CD8-positive, alpha-beta memory T cell (primary cell): ENCODE results near the gene ANO10. TPM values are rescaled to one million over a fixed set of nuclear protein-coding genes. Genes with fewer than 3 reads are reported as not detected.
A peak's percentile ranks its signal among the peaks of the same experiment; 100 is the strongest.

ENCODE experiments used
- CTCF ChIA-PET: fragments of 350-600 bp; sonication (Branson Sonifier 250); formaldehyde crosslinking; loops from one replicate; lab custom pipeline; 2021; ENCODE audit warnings: antibody characterized with exemption; lab: Charles Lee
- POLR2A ChIA-PET: fragments of 350-600 bp; sonication (Branson Sonifier 250); formaldehyde crosslinking; loops from one replicate; lab custom pipeline; 2021; ENCODE audit warnings: antibody characterized with exemption; lab: Charles Lee
- DNase-seq, 5 donors: peaks; one replicate each; pipeline versions ENCODE4 v3.0.0 to v3.0.0-alpha.2; 2020 to 2022; ENCODE audit warnings: mixed read lengths in 1 of 5
- H3K27ac ChIP-seq: one replicate; pipeline ENCODE4 v1.7.0; 2013; ENCODE audit warnings: low read depth, mild to moderate bottlenecking, low read length, moderate library complexity
- H3K27me3 ChIP-seq: 2 replicates; pipeline ENCODE4 v1.7.0; 2013; ENCODE audit warnings: low read length, mild to moderate bottlenecking; ENCODE audit not compliant: insufficient read depth, poor library complexity, severe bottlenecking
- H3K36me3 ChIP-seq: 2 replicates; pipeline ENCODE4 v1.7.0; 2013; ENCODE audit warnings: mild to moderate bottlenecking, low read length, moderate library complexity; ENCODE audit not compliant: insufficient read depth
- H3K4me1 ChIP-seq: 2 replicates; pipeline ENCODE4 v1.7.0; 2013; ENCODE audit warnings: mild to moderate bottlenecking, low read length, moderate library complexity; ENCODE audit not compliant: insufficient read depth
- H3K4me3 ChIP-seq: 2 replicates; pipeline ENCODE4 v1.7.0; 2013; ENCODE audit warnings: mild to moderate bottlenecking, low read length
- H3K9me3 ChIP-seq: 2 replicates; pipeline ENCODE4 v1.7.0; 2013; ENCODE audit warnings: mild to moderate bottlenecking, low read length
- H3K27ac Mint-ChIP-seq, 8 donors: one replicate each; pipeline ENCODE4 v1.8.0; 2020 to 2021; ENCODE audit warnings: mixed read lengths in 8 of 8, mild to moderate bottlenecking in 6 of 8, inconsistent platforms in 3 of 8, moderate library complexity in 3 of 8
- H3K27me3 Mint-ChIP-seq, 2 donors: one replicate each; pipeline ENCODE4 v1.8.0; 2020 to 2021; ENCODE audit warnings: mixed read lengths in 2 of 2, mild to moderate bottlenecking in 1 of 2, moderate library complexity in 1 of 2
- H3K36me3 Mint-ChIP-seq, 3 donors: one replicate each; pipeline ENCODE4 v1.8.0; 2020 to 2021; ENCODE audit warnings: mixed read lengths in 3 of 3, inconsistent platforms in 1 of 3, mild to moderate bottlenecking in 1 of 3
- H3K4me1 Mint-ChIP-seq, 3 donors: one replicate each; pipeline ENCODE4 v1.8.0; 2020 to 2021; ENCODE audit warnings: mixed read lengths in 3 of 3, inconsistent platforms in 1 of 3, mild to moderate bottlenecking in 1 of 3
- H3K4me3 Mint-ChIP-seq, 7 donors: one replicate each; pipeline ENCODE4 v1.8.0; 2020 to 2021; ENCODE audit warnings: mixed read lengths in 7 of 7, mild to moderate bottlenecking in 6 of 7, moderate library complexity in 4 of 7, inconsistent platforms in 2 of 7
- H3K9me3 Mint-ChIP-seq, 5 donors: one replicate each; pipeline ENCODE4 v1.8.0; 2020 to 2022; ENCODE audit warnings: mixed read lengths in 5 of 5, mild to moderate bottlenecking in 3 of 5, moderate library complexity in 2 of 5, inconsistent platforms in 1 of 5
- polyA plus RNA-seq: library from polyadenylated mRNA; unstranded; fragments of 300-500 nt; fragmentation: Illumina TruSeq; gene quantifications from one replicate; pipeline ENCODE4 v1.2.3, GENCODE V29; 2021
- total RNA-seq, 2 experiments: library from RNA; stranded (reverse); gene quantifications; one replicate each; pipeline ENCODE4 v1.2.3, GENCODE V29; 2021

Gene ANO10
- total and polyA plus RNA-seq, 3 experiments from 2014 or later, result 8.1 to 12.3 (median 9.1) TPM

DNA sequence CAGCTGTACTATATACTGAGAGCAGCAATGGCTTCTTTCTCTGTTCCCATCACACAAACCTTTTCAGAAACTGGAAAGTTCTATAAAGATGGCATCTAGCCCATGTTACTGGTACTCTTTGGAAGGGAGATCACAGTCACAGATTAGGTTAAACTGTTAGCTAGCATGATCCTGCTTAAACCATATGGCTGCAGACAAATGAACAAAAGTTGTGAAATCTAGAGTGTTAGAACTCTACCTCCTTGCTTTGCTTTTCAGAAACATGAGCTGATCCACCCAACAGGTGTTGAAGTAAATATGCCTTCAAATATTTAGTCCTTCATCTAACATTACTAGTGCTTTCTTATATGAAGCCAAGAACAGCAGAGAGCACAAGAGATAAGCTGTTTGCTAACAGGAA lies 232.9 kb downstream of the ANO10 start:
- H3K4me3 ChIP-seq, result peak overlapping the region; percentile 36
- H3K27ac ChIP-seq, result peak overlapping the region; percentile 62
- no peaks in the 10 kb centered on the region for H3K9me3 ChIP-seq
- Mint-ChIP-seq H3K27ac (peak overlapping the region; percentile 90 to 99 (median 96)), H3K36me3 (peaks cover 0 to 18% (median 1%) of the 10 kb centered on the region in 3 donors), H3K4me3 (peak overlapping the region in 6 of 7 donors; percentile 30 to 88 (median 68)), H3K4me1 (peaks cover 78 to 96% (median 93%) of the 10 kb centered on the region in 3 donors), H3K9me3 (no peaks in the 10 kb centered on the region), H3K27me3 (no peaks in the 10 kb centered on the region)
- POLR2A ChIA-PET, result interaction anchor here (0.6 to 1.5 kb wide), 12 partner anchors 13 to 950 kb away, joined by 3 to 5 read pairs (median 3); partner anchors contain the start of genes SNRK and TCAIM
- no peaks in the 10 kb centered on the region for H3K27me3 ChIP-seq
- peaks cover 44% of the 10 kb centered on the region for H3K4me1 ChIP-seq
- DNase-seq, result peak in 2 of 5 donors; percentile 4 to 14
- no peaks in the 10 kb centered on the region for H3K36me3 ChIP-seq
- CTCF ChIA-PET, result interaction anchor here (0.6 to 2.4 kb wide), 14 partner anchors 10 to 428 kb away, joined by 3 to 22 read pairs (median 4); partner anchors contain the start of gene SNRK

DNA sequence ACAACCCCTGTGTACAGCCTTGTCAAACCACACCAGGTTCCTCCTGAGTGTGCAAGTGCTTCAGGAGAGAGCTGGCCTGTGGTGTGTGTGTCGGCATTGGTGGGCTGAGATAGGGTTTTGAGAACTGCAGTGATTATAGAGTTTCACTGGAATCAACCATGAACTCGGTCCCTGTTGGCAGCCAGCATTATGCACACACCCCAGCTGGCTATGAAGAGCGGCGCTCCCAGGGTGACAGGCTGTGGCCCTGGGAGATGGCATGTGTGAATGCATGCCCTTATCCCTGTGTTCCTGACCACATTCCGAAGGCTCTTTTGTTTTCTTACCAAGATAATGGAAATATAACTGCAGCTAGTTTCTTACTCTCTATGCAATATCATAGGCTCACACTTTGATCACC lies 233.6 kb downstream of the ANO10 start:
- Mint-ChIP-seq H3K27me3 (no peaks in the 10 kb centered on the region), H3K4me3 (peak overlapping the region in 3 of 7 donors; percentile 37 to 81 (median 69)), H3K36me3 (peaks cover 0 to 10% (median 1%) of the 10 kb centered on the region in 3 donors), H3K9me3 (no peaks in the 10 kb centered on the region), H3K27ac (peak overlapping the region; percentile 90 to 99 (median 96)), H3K4me1 (peaks cover 71 to 88% (median 85%) of the 10 kb centered on the region in 3 donors)
- no peaks in the 10 kb centered on the region for H3K27me3 ChIP-seq
- no peaks in the 10 kb centered on the region for H3K9me3 ChIP-seq
- H3K4me3 ChIP-seq, result no peak overlapping the region
- DNase-seq, result no peak
- H3K27ac ChIP-seq, result no peak overlapping the region
- ChIA-PET POLR2A (interaction anchor here (1.3 to 1.5 kb wide), 2 partner anchors 102 to 951 kb away, joined by 3 to 4 read pairs; partner anchors contain the start of genes SNRK and TCAIM), CTCF (interaction anchor here (0.9 to 2.4 kb wide), 6 partner anchors 9 to 427 kb away, joined by 3 to 22 read pairs (median 4); no protein-coding TSS in a partner anchor)
- peaks cover 43% of the 10 kb centered on the region for H3K4me1 ChIP-seq
- no peaks in the 10 kb centered on the region for H3K36me3 ChIP-seq

DNA sequence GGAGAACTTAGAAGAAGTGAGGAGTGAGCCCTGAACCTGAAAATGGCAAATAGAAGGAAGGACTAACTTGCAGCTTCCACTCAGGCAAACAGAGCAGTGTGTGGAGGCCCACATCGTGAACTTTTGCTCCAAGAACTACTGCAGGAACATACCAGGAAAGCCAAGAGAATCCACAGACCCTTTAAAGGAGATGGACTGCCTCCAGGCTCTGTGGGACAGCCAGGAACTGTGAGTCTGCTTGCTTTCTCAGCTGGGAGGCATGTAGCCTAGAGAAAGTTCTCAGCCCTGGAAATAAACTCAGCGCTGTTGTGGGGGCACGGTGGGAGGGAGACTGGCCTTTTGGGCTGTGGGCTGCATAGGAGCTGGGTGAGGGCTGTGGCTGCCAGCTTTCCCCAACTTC lies 242.5 kb downstream of the ANO10 start:
- H3K4me3 Mint-ChIP-seq, result no peak overlapping the region
- CTCF ChIA-PET, result interaction anchor here (0.9 to 3.4 kb wide), 3 partner anchors 10 to 217 kb away, joined by 3 to 34 read pairs (median 22); no protein-coding TSS in a partner anchor
- Histone ChIP-seq H3K27ac (no peak overlapping the region), H3K27me3 (no peaks in the 10 kb centered on the region), H3K36me3 (no peaks in the 10 kb centered on the region), H3K4me3 (no peak overlapping the region), H3K9me3 (no peaks in the 10 kb centered on the region), H3K4me1 (peaks cover 8% of the 10 kb centered on the region)
- H3K4me1 Mint-ChIP-seq, result peaks cover 20 to 30% (median 24%) of the 10 kb centered on the region in 3 donors
- peaks cover 0 to 18% (median 0%) of the 10 kb centered on the region in 3 donors for H3K36me3 Mint-ChIP-seq
- DNase-seq, result no peak
- H3K27ac Mint-ChIP-seq, result peak overlapping the region in 2 of 8 donors; percentile 5 to 45
- peaks cover 0 to 1% of the 10 kb centered on the region in 2 donors for H3K27me3 Mint-ChIP-seq
- POLR2A ChIA-PET, result no interaction called here
- no peaks in the 10 kb centered on the region for H3K9me3 Mint-ChIP-seq

DNA sequence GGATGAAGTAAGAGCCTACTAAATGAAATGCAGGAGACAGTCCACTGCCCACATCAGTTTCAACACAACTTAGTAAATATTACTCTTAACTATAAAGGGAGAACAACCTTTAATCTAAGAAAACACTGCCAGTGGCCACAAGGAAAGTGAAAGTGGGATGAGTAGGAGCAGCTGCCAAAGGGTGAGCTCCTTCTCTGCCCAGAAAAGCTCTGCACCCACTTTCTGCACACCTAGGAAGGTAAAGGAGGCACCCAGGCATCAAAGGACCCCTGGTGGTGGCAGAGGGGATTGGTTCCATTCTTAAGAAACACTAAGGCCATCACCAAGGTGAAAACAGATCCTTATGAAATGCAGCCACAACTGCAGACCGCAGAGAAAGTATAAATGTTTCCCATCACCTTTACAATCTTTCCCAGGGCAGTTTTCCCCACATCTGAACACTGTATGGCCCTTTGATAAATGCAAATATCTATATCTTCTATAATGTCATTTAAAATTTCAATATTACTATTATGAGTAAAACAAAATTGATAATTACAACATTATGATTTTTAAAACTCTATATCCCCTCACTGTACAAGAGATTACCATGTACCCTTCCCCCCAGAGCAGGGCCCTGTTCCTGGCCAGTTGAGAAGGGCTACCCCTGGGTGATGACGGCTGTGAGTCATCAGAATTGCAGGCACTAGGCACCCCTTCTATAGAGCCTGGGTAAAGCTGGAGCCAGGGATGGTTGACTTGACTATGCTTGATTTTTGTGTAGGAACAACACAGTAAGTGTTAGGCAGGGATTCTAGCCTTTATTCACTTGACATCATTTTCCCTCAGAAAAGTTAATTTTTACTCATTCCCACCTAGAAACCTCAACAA lies 243.5 kb downstream of the ANO10 start:
- ChIA-PET POLR2A (interaction anchor here (0.7 to 1.0 kb wide), 3 partner anchors 32 to 216 kb away, joined by 3 to 4 read pairs (median 3); partner anchors contain the start of gene SNRK), CTCF (interaction anchor here (0.6 to 3.4 kb wide), 29 partner anchors 9 to 417 kb away, joined by 3 to 34 read pairs (median 4); partner anchors contain the start of gene SNRK)
- H3K9me3 ChIP-seq, result no peaks in the 10 kb centered on the region
- no peak overlapping the region for H3K4me3 ChIP-seq
- H3K9me3 Mint-ChIP-seq, result no peaks in the 10 kb centered on the region
- peaks cover 18 to 33% (median 25%) of the 10 kb centered on the region in 3 donors for H3K4me1 Mint-ChIP-seq
- peak; percentile 47 to 82 (median 62) for DNase-seq
- peaks cover 0 to 17% (median 0%) of the 10 kb centered on the region in 3 donors for H3K36me3 Mint-ChIP-seq
- H3K27me3 Mint-ChIP-seq, result peaks cover 0 to 1% of the 10 kb centered on the region in 2 donors
- H3K36me3 ChIP-seq, result no peaks in the 10 kb centered on the region
- peaks cover 8% of the 10 kb centered on the region for H3K4me1 ChIP-seq
- H3K27ac Mint-ChIP-seq, result peak overlapping the region; percentile 3 to 85 (median 62)
- H3K27me3 ChIP-seq, result no peaks in the 10 kb centered on the region
- no peak overlapping the region for H3K27ac ChIP-seq
- peak overlapping the region in 3 of 7 donors; percentile 2 to 45 (median 20) for H3K4me3 Mint-ChIP-seq

DNA sequence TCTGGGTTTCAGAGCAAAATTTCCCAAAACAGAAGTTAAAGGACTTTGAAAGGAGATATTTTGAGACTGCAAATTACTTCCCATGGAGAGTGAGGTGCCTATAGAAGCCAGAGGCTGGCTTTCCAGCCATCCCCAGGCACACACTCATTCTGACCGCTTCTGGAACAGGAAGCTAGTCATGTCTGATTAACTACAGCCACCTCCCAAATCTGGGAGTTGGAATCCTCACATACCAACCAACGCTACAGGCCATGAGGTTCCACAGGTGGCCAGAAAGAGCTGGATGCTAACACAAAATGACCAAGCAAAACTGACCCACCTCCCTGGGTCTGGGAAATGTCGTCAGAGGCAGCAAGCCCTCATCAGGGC lies 248.3 kb downstream of the ANO10 start:
- ChIA-PET POLR2A (no interaction called here), CTCF (interaction anchor here (1.2 to 1.7 kb wide), 2 partner anchors 116 to 211 kb away, joined by 3 read pairs; no protein-coding TSS in a partner anchor)
- no peaks in the 10 kb centered on the region for H3K27me3 ChIP-seq

DNA sequence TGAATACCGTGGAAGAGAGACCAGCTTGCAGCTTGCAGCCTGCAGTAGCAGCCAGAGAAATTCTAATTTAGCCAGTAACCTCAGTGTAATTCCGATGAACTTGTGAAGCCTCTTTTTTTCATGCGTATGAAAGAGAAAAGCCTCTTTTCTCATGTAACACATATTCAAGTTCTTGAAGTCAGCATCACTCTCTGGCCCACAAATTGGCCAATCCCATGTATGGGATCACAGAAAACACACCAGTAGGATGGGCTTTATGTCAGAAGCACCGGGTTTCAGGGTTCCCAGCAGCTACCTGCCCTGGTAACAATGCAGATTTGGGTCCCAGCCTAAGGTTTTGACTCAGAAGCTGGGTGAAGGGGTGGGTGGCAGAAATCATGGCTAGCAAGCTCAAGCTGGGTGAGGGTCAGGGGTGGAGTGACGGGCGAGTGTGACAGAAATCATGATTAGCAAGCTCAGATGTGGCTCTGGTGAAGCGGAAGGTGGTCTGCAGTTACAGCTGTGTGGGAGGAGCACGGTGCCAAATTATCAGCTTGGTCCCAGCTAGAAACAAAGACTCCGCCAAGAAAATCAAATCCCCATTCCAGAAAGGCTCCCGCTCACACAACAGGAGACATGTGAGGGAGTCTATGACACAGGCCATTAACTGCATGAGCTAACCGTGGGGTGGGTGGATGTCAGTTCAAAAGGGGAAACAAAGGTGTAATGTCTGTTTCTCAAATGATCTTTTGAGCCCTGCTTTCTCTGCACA lies 248.8 kb downstream of the ANO10 start:
- Mint-ChIP-seq H3K27me3 (peaks cover 0 to 1% of the 10 kb centered on the region in 2 donors), H3K4me1 (peaks cover 47 to 60% (median 55%) of the 10 kb centered on the region in 3 donors), H3K36me3 (no peaks in the 10 kb centered on the region), H3K9me3 (no peaks in the 10 kb centered on the region), H3K27ac (peak overlapping the region in 4 of 8 donors; percentile 19 to 85 (median 80)), H3K4me3 (no peak overlapping the region)
- Histone ChIP-seq H3K27ac (no peak overlapping the region), H3K36me3 (no peaks in the 10 kb centered on the region), H3K4me1 (peaks cover 22% of the 10 kb centered on the region), H3K4me3 (no peak overlapping the region), H3K9me3 (no peaks in the 10 kb centered on the region), H3K27me3 (no peaks in the 10 kb centered on the region)
- DNase-seq, result no peak
- ChIA-PET POLR2A (no interaction called here), CTCF (interaction anchor here (1.2 to 1.7 kb wide), 2 partner anchors 116 to 210 kb away, joined by 3 read pairs; no protein-coding TSS in a partner anchor)

More for the DNA sequence above, 248.3 kb downstream of the ANO10 start:
- no peaks in the 10 kb centered on the region for H3K9me3 Mint-ChIP-seq
- Histone ChIP-seq H3K9me3 (no peaks in the 10 kb centered on the region), H3K4me1 (peaks cover 23% of the 10 kb centered on the region), H3K4me3 (no peak overlapping the region), H3K36me3 (no peaks in the 10 kb centered on the region), H3K27ac (no peak overlapping the region)
- no peak overlapping the region for H3K4me3 Mint-ChIP-seq
- no peaks in the 10 kb centered on the region for H3K36me3 Mint-ChIP-seq
- DNase-seq, result no peak
- H3K4me1 Mint-ChIP-seq, result peaks cover 50 to 60% (median 55%) of the 10 kb centered on the region in 3 donors
- peaks cover 0 to 1% of the 10 kb centered on the region in 2 donors for H3K27me3 Mint-ChIP-seq
- H3K27ac Mint-ChIP-seq, result no peak overlapping the region

DNA sequence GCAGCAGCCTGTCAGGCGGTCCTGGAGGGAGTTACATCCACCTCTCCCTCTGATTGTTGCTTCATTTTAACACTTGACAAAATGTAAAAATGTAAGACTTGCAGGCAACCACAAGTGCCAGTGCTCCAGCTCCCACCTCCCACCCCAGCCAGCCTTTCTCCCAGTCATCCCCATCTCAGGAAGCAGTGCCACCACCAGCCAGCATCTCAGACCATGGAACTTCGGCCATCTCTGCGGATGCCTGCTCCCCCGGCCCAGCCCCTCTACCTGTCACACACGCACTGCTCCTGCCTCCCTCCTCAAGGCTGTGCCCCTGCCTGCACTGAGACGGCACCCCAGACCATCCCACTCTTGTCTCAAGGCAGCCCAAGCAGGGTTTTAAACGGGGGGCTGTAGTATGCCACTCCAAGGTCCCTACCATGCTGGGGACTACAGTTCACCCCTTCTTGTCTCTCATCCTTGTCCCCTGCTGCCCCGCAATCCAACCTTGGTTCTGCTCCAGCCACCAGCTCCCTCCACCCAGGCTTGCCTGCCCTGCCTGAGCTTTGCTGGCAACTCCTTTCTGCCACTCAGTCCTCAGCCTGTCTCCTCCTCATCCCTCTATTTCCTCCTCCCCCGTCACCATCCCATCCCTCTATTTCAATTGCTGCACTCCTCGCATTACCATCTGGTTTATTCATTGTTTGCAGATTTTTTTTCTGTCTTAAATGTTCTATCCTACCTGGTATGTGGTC lies 249.6 kb downstream of the ANO10 start:
- peak overlapping the region; percentile 21 to 85 (median 76) for H3K27ac Mint-ChIP-seq
- H3K9me3 ChIP-seq, result no peaks in the 10 kb centered on the region
- H3K27ac ChIP-seq, result no peak overlapping the region
- ChIA-PET POLR2A (no interaction called here), CTCF (interaction anchor here (1.2 to 1.9 kb wide), 4 partner anchors 86 to 210 kb away, joined by 3 to 4 read pairs (median 3); partner anchors contain the start of gene SNRK)
- peaks cover 15% of the 10 kb centered on the region for H3K4me1 ChIP-seq
- H3K4me3 ChIP-seq, result no peak overlapping the region
- peaks cover 41 to 56% (median 50%) of the 10 kb centered on the region in 3 donors for H3K4me1 Mint-ChIP-seq
- no peaks in the 10 kb centered on the region for H3K36me3 ChIP-seq
- peaks cover 0 to 1% of the 10 kb centered on the region in 2 donors for H3K27me3 Mint-ChIP-seq
- no peaks in the 10 kb centered on the region for H3K36me3 Mint-ChIP-seq
- peak overlapping the region in 4 of 7 donors; percentile 20 to 64 (median 44) for H3K4me3 Mint-ChIP-seq
- no peak for DNase-seq
- no peaks in the 10 kb centered on the region for H3K9me3 Mint-ChIP-seq
- H3K27me3 ChIP-seq, result no peaks in the 10 kb centered on the region
